ENCODE results near the gene MTAP.

Gene MTAP
- total RNA-seq: 54.6 to 86.6 (median 64.6) reads per million in 3 experiments

- DNase-seq: peak; percentile 68
These were observed at the start of gene MTAP for GRCh38 chr9:21802418-21803000. TSS of gene MTAP (plus strand) at chr9:21802636. CDS start at chr9:21802749, 113 bp downstream.

GRCh38 chr9:21753523-21753922, 48.9 kb upstream of the MTAP start:
- DNase-seq: no peak

- DNase-seq: no peak
These were observed 47.7 kb upstream of the MTAP start for GRCh38 chr9:21754741-21755140.

GRCh38 chr9:21758540-21758939, 43.9 kb upstream of the MTAP start:
- no peak for DNase-seq

GRCh38 chr9:21761309-21761901, 41.0 kb upstream of the MTAP start:
- DNase-seq: no peak

GRCh38 chr9:21762064-21762463, 40.4 kb upstream of the MTAP start:
- DNase-seq: no peak

- DNase-seq: no peak
These were observed 37.6 kb upstream of the MTAP start for GRCh38 chr9:21764846-21765245.

- DNase-seq: no peak
These were observed 36.3 kb upstream of the MTAP start for GRCh38 chr9:21766096-21766495.

GRCh38 chr9:21770871-21771560, 31.4 kb upstream of the MTAP start:
- no peak for DNase-seq

GRCh38 chr9:21777701-21778100, 24.7 kb upstream of the MTAP start:
- no peak for DNase-seq

GRCh38 chr9:21778304-21778703, 24.1 kb upstream of the MTAP start:
- DNase-seq: no peak

- DNase-seq: no peak
These were observed 23.0 kb upstream of the MTAP start for GRCh38 chr9:21779397-21779796.

GRCh38 chr9:21781656-21782055, 20.8 kb upstream of the MTAP start:
- DNase-seq: no peak

GRCh38 chr9:21782205-21782604, 20.2 kb upstream of the MTAP start:
- no peak for DNase-seq

GRCh38 chr9:21788752-21789151, 13.7 kb upstream of the MTAP start:
- DNase-seq: no peak

- DNase-seq: peak; percentile 69
These were observed 12.8 kb upstream of the MTAP start for GRCh38 chr9:21789541-21790037.

GRCh38 chr9:21795483-21795882, 7.0 kb upstream of the MTAP start:
- DNase-seq: no peak

- DNase-seq: no peak
These were observed 5.7 kb upstream of the MTAP start for GRCh38 chr9:21796768-21797167.

- no peak for DNase-seq
These were observed 1.3 kb upstream of the MTAP start for GRCh38 chr9:21800931-21801682.

GRCh38 chr9:21801683-21802417, 586 bp upstream of the MTAP start:
- no peak for DNase-seq

GRCh38 chr9:21803649-21804048, 1.2 kb downstream of the MTAP start:
- no peak for DNase-seq

GRCh38 chr9:21804331-21804730, 1.9 kb downstream of the MTAP start:
- DNase-seq: no peak

GRCh38 chr9:21804791-21805190, 2.4 kb downstream of the MTAP start:
- no peak for DNase-seq

Measured in central memory CD4-positive, alpha-beta T cell (primary cell).